Left lobe of liver (tissue), 2 donors: ENCODE data around the gene DDAH2. TPM values are rescaled to one million over a fixed set of nuclear protein-coding genes. Genes with fewer than 3 reads are reported as not detected.

ENCODE experiments used
- ATAC-seq: fragments of 200-7000 bp; cut with Tn5 transposase; one replicate; pipeline ENCODE4 v1.9.1; 2020; ENCODE audit warnings: mild to moderate bottlenecking, moderate library complexity
- DNase-seq: peaks from one replicate; pipeline ENCODE4 v3.0.0-alpha.2; 2020; ENCODE audit warnings: low spot score
- total RNA-seq: library from RNA; stranded (reverse); gene quantifications from one replicate; pipeline ENCODE4 v1.2.1, GENCODE V29; 2021
- donor health status: DM: no; HTN: no; CAD: no; lungs with moderate emphysema.
- donor health status: DM: no; HTN: yes; CAD: no.

Gene DDAH2
- total RNA-seq, 1 donor from 2014 or later, result 22.2 TPM

DNA sequence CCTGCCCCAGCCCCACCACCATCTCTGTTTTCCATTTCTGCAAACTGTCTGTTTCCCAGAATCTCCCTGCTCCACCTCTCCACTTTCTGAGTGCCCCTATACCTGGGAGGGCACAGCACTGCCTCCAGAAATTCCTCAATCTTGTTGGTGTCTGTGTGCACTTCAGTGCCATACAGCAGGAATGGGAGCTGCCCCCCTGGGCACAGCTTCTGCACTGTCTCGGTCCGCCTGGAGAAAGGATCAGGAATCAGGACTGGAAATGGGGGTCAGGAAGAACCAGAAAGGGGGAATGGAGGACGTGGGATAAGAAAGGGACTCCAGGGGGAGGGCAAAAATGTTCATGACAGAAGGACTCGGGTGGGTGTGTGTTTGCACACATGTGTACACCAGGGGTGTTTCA lies 4.6 kb upstream of the DDAH2 start:
- ATAC-seq, result no peak
- DNase-seq, result no peak

DNA sequence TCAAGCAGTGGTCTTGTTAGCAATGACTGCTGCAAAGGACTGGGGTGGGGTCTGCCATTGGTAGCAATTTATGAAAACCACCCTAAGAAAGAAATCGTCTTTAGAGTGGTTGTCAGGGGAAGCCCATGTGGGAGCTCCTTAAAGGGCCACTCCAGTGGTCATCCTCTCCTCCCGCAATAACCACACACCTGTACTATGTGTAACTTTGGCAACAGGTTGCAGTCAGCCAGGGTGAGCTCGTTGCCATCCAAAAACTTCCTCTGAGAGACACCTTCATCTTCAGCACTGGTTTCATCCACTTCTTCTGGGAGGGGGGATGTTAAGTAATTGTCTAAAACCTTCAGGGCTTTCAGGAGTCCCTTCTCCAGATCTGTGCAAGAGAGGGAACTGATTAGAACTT lies 2.9 kb upstream of the DDAH2 start:
- ATAC-seq (no peak), DNase-seq (no peak)

DNA sequence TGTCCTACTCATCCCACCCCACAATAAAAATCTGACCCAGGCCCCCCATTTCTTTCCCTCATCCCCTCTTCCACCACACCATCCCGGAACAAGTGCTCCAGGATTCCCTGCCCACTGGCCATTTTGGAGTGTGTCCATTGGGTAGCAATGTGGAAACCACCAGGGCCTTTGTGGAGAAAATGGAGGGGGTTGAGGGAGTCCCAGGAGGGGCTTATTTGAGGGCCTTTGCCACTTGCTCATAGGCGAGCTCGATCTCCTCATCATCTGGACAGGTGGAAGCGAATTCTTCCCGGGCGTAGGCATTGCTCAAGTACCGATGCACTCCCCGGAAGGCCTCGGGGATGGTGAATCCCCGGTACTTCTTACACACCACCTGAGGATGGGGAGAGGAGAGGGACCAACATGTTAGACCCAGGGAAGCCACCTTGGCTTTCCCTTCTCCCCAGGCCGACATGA lies 1.6 kb upstream of the DDAH2 start:
- DNase-seq (no peak), ATAC-seq (no peak)

DNA sequence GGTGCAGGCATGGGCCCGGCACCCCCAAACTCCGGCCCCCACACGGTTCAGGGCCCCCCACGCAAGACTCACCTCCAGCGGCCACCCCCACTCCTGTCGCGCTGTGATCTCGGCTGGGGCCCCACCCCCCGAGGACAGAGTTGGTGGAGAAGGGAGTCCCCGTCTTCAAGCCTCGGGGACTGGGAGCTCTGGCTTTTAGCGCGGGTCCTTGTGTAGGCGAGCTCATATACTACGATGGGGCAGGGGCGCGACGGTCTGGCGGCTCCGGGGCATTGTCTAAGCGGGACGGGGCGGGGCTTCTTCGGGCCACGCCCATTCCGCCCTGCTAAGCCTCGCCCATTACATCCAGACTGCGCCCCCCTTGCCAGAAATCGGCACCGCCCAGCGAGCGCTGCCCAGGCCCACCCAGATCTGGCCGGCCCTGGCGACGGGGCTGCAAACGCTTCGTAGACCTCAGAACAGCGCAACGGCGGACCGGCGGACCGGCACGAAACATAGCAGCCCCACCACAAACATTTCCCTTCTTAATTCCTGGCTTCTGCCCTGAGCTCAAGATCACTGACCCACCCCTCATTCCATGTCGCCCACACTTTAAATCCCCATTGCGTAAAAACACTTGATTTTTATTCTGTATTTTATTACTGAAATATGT lies 1.0 kb upstream of the DDAH2 start:
- DNase-seq, result peak; percentile 84
- peak; percentile 76 for ATAC-seq

DNA sequence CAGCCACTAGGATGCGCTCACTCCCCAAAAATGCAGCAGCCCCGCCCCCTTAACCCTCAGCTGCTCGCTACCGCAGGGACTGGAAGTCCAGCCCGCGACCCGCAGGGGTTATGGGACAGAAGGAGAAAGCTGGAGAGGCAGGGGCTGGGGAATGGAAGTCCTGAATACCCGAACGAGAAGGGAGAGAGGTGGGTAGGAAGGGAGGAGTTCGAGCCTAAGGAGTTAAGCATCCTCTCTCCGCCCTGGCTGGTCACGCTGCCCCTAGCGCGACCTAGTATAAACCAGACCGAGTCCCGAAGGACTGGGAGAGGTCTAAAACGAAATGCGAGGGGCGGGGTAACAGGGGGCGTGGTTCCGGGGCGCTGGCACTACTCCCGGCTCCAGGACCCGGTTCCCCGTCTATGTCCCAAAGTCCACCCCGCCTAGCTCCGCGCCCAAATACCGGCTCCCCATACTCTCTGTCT lies 448 bp upstream of the DDAH2 start:
- peak; percentile 93 for DNase-seq
- ATAC-seq, result peak; percentile 92

DNA sequence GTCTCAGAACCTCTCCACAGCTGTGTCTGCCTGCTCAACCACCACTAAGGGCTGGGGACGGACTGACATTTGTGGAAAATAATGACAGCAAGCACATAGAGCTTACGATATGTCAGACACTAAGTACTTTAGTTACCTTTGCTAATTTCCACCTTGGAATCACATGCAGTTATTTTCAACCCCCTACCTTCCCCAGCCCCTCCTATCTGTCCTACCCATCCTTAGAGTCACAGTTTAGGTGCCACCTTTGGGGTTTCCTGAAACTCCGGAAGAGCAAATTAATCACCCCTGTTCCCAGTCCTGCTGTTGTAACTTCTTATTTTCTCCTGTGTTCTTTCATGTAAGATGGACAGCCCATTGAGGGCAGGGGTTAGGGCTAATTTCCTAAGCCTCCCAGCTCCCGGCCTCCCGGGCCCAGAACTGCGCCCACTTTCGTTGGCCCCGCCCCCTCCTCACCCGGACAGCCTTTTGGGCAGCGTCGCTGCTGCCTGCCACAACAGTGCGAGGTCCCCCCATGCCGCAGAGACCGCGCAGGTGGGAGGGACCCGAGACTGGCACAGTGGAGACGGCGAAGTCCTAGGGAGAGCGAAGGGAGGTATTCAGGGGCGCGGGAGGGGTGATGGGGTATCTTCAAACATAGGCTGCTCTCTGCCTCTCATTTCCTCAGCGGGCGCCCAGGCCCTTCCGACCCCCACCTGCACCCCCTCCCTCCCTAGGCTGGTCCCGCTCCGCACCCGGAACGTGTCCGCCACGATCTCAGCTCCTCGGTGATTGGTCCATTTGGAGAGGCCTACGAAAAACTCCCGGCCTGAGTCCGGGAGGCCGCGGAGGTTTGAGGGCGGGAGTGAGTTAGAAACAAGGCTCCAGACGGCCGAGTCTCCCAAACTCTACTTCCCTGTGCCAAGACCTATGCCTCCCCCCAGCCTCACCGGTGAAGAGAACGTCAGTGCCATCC lies 1.1 kb downstream of the DDAH2 start:
- ATAC-seq (no peak), DNase-seq (no peak)

DNA sequence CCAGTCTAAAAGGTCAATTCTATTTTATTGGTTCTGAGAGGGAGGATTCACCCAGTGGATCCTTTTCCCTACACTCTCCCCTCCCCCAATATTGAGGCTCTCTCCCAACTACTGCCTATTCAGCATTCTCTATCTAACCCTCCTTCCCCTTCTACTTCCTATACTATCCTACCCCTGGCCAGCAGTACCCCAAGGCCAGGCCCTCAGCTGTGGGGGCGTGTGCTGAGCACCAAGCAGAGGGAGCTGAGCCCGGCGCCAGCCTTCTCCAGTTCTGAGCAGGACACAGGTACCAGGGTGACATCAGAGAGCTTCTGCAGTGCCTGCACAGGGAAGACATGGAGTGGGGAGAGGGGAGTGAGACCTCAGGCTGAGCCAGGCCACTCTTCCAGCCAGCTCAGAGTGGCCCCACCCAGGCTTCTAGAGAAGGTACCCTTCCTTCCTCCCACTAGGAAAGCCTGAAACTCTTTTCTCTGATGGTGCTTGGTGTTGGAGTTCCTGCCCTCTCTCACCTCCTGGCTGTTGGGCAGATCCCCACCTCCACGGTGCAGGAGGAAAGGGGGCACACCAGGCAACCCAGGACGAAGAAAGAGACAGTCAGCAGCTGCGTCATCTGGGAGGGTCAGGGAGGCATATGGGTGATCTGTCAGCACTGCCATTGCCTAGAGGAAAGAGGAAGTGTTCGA lies 1.9 kb downstream of the DDAH2 start:
- ATAC-seq (no peak), DNase-seq (no peak)

DNA sequence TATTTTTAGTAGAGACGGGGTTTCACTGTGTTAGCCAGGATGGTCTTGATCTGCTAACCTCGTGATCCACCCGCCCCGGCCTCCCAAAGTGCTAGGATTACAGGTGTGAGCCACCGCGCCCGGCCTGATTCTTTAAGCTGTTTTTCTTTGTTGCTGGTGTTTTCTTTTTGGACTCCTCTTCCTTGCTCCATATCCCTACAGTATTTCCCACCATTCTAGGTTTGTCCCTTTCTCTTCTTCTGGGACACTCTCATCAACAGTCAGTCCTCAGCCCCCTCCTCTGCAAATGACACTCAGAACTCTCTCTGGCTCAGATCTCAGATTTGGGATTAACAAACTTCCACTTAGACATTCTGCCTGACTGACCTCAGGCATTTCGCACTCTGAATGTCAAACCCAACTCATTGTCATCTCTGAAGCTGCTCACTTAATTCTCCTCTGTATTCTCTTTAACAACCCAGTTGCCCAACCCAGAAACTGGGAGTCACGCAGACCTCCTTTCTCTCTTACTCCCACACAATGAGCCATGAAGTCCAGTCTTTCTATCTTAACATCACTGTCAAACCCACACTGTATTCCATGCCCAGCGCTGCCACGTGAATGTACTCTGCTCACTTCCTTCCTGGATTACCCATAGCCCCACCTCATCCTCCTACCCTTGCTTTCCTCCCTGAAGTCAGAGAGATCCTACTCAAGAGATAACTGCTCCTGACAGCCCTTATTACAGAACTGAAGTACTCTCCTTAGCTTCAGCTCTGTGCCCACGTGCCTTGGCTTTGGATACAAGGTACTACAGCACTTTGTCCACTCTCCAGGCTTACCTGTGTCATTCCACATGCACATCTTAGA lies 3.4 kb downstream of the DDAH2 start:
- ATAC-seq, result no peak
- no peak for DNase-seq

DNA sequence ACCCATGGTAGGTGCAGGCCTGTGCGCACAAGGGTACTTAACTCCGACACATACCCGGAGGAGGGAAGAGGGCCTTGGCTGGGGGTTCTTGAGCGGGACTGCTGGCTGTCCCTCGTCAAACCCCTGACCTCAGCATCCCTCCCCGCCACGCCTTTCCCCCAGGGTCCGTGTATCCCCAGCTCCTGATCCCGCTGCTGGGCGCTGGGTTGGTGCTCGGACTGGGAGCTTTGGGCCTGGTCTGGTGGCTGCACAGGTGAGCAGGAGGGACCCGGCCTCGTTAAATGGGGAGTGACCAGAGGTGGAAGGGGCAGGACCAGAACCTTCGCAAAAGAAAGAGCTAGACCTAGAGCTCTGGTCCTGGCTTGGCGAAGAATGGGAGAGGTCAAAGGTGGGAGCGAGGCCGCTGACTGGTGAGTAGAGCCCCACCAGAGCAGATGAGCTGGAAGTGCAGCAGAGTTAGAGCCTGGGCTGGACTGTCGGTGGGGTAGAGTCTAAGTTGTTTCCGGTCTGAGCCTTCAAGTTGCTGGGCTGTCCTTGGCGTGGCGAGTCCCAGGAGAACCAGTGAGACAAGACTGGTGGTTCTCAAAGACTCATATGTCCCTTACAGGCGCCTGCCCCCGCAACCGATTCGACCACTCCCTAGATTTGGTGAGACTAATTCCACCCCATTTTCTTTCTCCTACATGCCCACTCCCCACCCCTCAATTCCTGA lies 5.0 kb downstream of the DDAH2 start:
- no peak for ATAC-seq
- no peak for DNase-seq

DNA sequence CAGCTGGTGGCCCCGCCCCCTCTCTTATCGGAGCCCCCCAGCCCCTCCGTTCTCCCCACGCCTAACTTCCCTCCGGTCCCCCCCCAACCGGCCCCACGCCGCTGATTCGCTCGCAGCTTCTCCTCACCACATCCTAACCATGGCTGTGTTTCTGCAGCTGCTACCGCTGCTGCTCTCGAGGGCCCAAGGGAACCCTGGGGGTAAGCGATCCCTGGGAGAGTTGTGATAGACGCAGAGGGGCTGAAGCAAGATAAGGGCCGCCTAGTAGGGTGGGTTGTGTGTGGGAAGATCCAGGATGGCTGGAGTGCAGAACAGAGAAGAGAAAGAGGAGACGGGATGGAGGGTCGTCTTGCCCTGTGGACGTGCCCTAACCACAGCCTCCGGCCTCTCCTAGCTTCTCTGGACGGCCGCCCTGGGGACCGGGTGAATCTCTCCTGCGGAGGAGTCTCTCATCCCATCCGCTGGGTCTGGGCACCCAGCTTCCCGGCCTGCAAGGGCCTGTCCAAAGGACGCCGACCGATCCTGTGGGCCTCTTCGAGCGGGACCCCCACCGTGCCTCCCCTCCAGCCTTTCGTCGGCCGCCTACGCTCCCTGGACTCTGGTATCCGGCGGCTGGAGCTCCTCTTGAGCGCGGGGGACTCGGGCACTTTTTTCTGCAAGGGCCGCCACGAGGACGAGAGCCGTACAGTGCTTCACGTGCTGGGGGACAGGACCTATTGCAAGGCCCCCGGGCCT lies 5.7 kb downstream of the DDAH2 start, which contains the start of gene MPIG6B:
Gene MPIG6B (plus strand): TSS at position 129 of the 735 bp plus-strand sequence. CDS start 11 bp downstream, at position 140.
- no peak for DNase-seq

DNA sequence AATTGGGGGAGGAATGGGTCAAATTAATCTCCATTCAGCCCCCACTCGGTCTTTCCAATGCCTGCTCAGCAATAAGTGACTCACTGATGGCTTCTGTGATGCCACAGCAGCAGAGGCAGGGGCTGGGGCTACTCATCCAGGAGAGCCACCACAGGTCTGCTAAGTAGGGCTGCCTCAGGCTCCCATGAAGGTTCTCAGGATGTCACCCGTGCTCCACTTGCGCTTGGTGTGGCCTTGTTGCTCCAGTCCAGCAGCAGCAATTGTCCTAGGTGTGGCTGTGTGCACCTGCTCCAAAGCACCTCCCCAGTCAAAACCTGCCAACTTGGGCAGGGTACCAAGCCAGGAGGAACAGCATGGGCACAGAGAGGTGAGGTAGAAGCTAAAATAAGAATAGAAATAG lies 6.9 kb downstream of the DDAH2 start:
- DNase-seq, result no peak

More for the DNA sequence above, 5.7 kb downstream of the DDAH2 start, which contains the start of gene MPIG6B:
- ATAC-seq, result no peak

DNA sequence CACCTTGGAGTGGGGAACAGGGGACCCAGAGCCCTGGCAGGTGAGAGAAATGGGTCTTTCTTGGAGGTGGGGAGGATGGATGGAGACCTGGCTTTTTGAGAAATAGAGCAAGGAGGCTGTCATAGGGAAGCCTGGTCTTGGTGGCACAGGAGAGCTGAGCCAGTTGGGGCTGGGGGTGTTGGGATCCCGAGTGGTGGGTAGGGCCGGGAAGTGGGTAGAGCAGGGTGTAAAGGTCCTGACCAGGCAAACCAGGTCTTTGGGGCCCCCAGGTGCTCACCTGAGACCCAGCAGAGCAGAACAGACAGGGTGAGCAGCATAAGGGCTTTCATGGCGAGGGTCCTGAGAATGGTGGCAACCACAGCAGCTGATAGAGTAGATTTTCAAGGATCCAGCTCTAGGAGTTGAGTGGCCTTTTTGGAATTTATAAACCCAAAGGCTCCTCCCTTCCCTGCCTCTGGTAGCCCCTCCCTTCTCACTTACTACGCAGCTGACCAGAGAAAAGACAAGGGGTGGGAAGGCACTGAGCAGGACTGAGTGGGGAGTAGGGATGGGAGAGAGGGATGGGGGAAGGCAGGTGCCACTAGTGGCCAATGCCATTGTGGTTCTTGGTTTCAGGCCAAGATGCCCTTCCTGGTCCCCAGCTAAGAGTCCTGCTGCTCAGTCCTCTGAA lies 7.6 kb downstream of the DDAH2 start, which contains the start of gene LY6G6C:
Gene LY6G6C (minus strand): TSS at position 396 of the 670 bp plus-strand sequence. CDS start 67 bp downstream, at position 329.
- ATAC-seq (no peak), DNase-seq (no peak)

More for the DNA sequence above, 6.9 kb downstream of the DDAH2 start:
- ATAC-seq, result no peak

DNA sequence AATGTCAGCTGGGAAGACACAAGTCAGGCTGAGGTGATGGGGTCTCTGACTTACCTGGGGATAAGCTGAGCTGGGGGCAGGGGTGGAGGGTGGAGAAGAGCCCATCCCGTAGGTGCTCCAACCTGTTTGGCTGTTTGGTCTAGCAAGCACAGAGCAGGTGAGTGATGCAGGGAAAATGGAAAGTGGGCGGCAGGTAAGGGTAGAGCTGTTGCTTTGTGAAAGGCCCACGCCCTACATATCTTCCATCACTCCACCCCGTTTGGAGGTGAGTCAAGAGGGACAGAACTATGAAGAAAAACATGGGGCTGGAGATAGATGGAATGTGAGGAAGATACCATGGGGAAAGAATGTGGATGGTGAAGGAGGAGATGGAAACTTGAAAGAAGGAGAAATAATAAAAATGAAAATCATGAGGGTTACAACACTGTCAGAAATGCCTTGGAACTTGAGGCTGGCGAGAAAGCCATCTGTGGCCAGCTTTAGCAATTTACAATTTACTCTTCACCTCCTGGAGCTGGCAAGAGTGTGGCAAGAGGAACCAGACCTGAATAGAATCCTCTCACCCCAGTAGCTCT lies 8.8 kb downstream of the DDAH2 start:
- ATAC-seq (no peak), DNase-seq (no peak)

DNA sequence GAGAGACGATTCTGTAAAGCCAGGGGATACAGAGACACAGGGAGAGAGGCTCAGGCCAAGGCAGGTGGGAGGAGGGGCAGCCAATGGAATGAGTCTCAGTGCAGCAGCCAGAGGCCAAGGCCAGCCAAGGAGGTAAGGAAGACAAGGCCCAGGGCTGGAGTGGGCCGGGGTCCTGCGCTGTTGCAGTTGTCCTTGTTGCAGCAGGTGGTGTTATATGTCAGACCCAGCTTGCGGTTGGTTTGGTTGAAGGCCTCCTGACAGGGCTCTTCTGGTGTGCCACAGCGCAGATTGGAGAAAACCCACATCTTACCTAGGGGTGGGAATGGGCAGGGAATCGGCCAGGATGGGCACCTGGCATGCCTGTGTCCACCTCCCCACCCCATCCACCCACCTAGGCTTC lies 10.1 kb downstream of the DDAH2 start:
- DNase-seq (no peak), ATAC-seq (no peak)

DNA sequence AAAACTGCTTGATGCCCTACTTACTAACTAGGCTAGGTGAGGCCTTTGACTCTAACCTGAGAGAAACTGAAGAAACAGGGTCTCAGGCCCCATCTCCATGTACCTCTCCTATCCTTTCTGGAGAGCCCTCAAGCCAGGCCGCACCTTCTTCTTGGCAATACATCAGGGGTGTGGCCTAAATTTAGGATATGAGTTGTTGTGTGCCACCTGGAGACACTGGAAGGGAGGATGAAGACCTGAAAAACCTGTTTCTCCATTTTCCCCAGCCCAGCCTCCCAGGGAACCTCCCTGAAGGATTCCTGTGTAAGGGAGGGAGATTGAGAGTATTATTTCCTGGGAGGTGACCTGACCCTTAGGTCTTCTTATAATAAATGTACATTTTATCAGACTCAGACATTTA lies 10.8 kb downstream of the DDAH2 start:
- DNase-seq (no peak), ATAC-seq (no peak)

DNA sequence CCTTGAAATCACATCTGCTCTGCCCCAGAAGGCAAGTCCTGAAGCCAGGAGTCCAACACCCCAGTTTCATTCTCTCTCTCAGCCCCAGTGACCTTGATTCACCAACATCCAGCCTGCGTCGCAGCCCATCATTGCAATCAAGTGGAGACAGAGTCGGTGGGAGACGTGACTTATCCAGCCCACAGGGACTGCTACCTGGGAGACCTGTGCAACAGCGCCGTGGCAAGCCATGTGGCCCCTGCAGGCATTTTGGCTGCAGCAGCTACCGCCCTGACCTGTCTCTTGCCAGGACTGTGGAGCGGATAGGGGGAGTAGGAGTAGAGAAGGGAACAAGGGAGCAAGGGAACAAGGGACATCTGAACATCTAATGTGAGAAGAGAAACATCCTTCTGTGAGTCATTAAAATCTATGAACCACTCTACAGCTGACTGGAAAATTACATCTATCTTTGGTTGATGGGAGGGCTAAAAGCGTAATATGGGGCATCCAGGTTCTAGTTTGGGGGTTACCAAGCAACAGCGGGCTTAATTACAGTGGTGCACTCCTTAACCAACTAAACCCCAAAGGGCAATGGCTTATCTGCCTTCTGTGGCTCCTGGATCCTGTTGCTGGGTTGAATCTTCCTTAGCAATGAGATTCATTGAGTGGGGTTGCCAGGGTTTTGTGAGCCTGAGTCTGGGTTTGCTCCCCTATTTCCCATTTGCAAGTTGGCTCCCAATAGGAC lies 11.4 kb downstream of the DDAH2 start:
- DNase-seq (no peak), ATAC-seq (peak; percentile 67)
